Esophagus squamous epithelium (tissue), 4 donors: ENCODE measurements around the gene VIPR2.
"Not testable (repeated sequence)": the region's sequence is repeated elsewhere in the genome, so short reads cannot be mapped to it uniquely, and the experiment has no call there.

Experiments used
- CTCF ChIP-seq, 6 experiments: fragments of 450-650 bp in 4 of 6; fragments of 200-600 bp in 2 of 6; sonication (generic) in 2 of 6; IDR thresholded peaks; one replicate each; pipeline ENCODE4 v1.5.1; 2016 to 2019; ENCODE audit warnings: antibody characterized with exemption in 6 of 6, mild to moderate bottlenecking in 4 of 6, moderate library complexity in 4 of 6
- POLR2A ChIP-seq, 4 donors: fragments of 450-650 bp; IDR thresholded peaks; one replicate each; pipeline ENCODE4 v1.6.1; 2017; ENCODE audit warnings: antibody characterized with exemption in 4 of 4, mild to moderate bottlenecking in 4 of 4, moderate library complexity in 3 of 4

GRCh38 chr7:159123793-159124192 lies 20.9 kb downstream of the VIPR2 start:
- not testable (repeated sequence) for TF ChIP-seq CTCF, POLR2A (IDR thresholded peaks at IDR 0.05)
